Natural killer cell (primary cell): ENCODE data around the gene C4orf50. TPM values are rescaled to one million over a fixed set of nuclear protein-coding genes. Genes with fewer than 3 reads are reported as not detected.

Experiments
- ATAC-seq, 3 donors: fragments of 150-1000 bp in 2 of 3; fragments of 200-7000 bp in 1 of 3; cut with Tn5 transposase; 1 replicate in 1 of 3; 2 replicates in 2 of 3; pipeline ENCODE4 v1.10.0; 2021; ENCODE audit warnings: mild to moderate bottlenecking in 2 of 3, moderate library complexity in 2 of 3
- DNase-seq, 2 donors: peaks; one replicate each; pipeline versions ENCODE4 v3.0.0 to v3.0.0-alpha.2; 2013 to 2021; ENCODE audit warnings: mixed read lengths in 1 of 2
- H3K27ac ChIP-seq: one replicate; pipeline ENCODE4 v1.5.1; 2013; ENCODE audit warnings: mild to moderate bottlenecking, low read length
- H3K27me3 ChIP-seq: one replicate; pipeline ENCODE4 v1.6.1; 2013; ENCODE audit warnings: low read length; ENCODE audit not compliant: control insufficient read depth, insufficient read depth
- H3K36me3 ChIP-seq: one replicate; pipeline ENCODE4 v1.6.1; 2013; ENCODE audit warnings: low read length; ENCODE audit not compliant: control insufficient read depth, insufficient read depth
- H3K4me1 ChIP-seq: one replicate; pipeline ENCODE4 v1.6.1; 2013; ENCODE audit warnings: low read length; ENCODE audit not compliant: control insufficient read depth, insufficient read depth
- H3K4me3 ChIP-seq: one replicate; pipeline ENCODE4 v1.5.1; 2013; ENCODE audit warnings: low read length
- H3K9me3 ChIP-seq: one replicate; pipeline ENCODE4 v1.6.1; 2013; ENCODE audit warnings: low read length; ENCODE audit not compliant: control insufficient read depth, insufficient read depth
- H3K27ac Mint-ChIP-seq, 2 donors: one replicate each; pipeline ENCODE4 v1.8.0; 2022; ENCODE audit warnings: mild to moderate bottlenecking in 2 of 2, mixed read lengths in 2 of 2, moderate library complexity in 1 of 2
- H3K27me3 Mint-ChIP-seq, 2 donors: one replicate each; pipeline ENCODE4 v1.8.0; 2022; ENCODE audit warnings: low read depth in 2 of 2, mixed read lengths in 2 of 2
- H3K36me3 Mint-ChIP-seq: one replicate; pipeline ENCODE4 v1.8.0; 2022; ENCODE audit warnings: mixed read lengths
- H3K4me1 Mint-ChIP-seq, 2 donors: one replicate each; pipeline ENCODE4 v1.8.0; 2022; ENCODE audit warnings: mixed read lengths in 2 of 2
- H3K4me3 Mint-ChIP-seq: one replicate; pipeline ENCODE4 v1.8.0; 2022; ENCODE audit warnings: mild to moderate bottlenecking, moderate library complexity, mixed read lengths
- H3K9me3 Mint-ChIP-seq, 2 donors: one replicate each; pipeline ENCODE4 v1.8.0; 2022; ENCODE audit warnings: mixed read lengths in 2 of 2
- WGBS: methylation state at CpG from one replicate; pipeline ENCODE4 v1.1.7; 2013; ENCODE audit warnings: missing lambda C conversion rate; ENCODE audit not compliant: insufficient coverage; 5-methylcytosine and 5-hydroxymethylcytosine counted together
- intact Hi-C: fragments of 100-400 bp; cut with micrococcal nuclease; formaldehyde crosslinking; loops from one replicate; pipeline ENCODE4 v1.14.2; 2022
- total RNA-seq, 4 donors: library from RNA; stranded (reverse); fragments of 120-200 nt in 1 of 4; gene quantifications; one replicate each; pipeline versions ENCODE4 v1.2.3 to v1.2.4, GENCODE V29; 2013 to 2022
- TF ChIP-seq, protein P1 (sequence below): fragments of 200-600 bp; IDR thresholded peaks from one replicate; pipeline ENCODE4 v1.8.0; 2022; ENCODE audit warnings: antibody characterized with exemption

C4orf50 gene
- total RNA-seq, 3 donors from 2014 or later (not counting 1 experiment from before 2014, with no cell fraction given): 0.63 to 2.7 (median 1.8) TPM

GRCh38 chr4:5885733-5886132 lies 132.5 kb downstream of the C4orf50 start:
- Mint-ChIP-seq H3K27me3 (peaks cover 51 to 66% of the 10 kb centered on the region in 2 donors), H3K4me3 (no peak overlapping the region), H3K27ac (no peak overlapping the region), H3K36me3 (no peaks in the 10 kb centered on the region), H3K4me1 (peaks cover 0 to 9% of the 10 kb centered on the region in 2 donors), H3K9me3 (no peaks in the 10 kb centered on the region)
- H3K4me3 ChIP-seq: no peak overlapping the region
- H3K27ac ChIP-seq: no peak overlapping the region
- H3K9me3 ChIP-seq: no peaks in the 10 kb centered on the region
- intact Hi-C loops: no loop called here
- ATAC-seq (no peak), DNase-seq (no peak)
- TF ChIP-seq, protein P1, sequence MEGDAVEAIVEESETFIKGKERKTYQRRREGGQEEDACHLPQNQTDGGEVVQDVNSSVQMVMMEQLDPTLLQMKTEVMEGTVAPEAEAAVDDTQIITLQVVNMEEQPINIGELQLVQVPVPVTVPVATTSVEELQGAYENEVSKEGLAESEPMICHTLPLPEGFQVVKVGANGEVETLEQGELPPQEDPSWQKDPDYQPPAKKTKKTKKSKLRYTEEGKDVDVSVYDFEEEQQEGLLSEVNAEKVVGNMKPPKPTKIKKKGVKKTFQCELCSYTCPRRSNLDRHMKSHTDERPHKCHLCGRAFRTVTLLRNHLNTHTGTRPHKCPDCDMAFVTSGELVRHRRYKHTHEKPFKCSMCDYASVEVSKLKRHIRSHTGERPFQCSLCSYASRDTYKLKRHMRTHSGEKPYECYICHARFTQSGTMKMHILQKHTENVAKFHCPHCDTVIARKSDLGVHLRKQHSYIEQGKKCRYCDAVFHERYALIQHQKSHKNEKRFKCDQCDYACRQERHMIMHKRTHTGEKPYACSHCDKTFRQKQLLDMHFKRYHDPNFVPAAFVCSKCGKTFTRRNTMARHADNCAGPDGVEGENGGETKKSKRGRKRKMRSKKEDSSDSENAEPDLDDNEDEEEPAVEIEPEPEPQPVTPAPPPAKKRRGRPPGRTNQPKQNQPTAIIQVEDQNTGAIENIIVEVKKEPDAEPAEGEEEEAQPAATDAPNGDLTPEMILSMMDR: no peak
- H3K4me1 ChIP-seq: peaks cover 6% of the 10 kb centered on the region
- WGBS: 60% methylated on average over 3 of the region's 3 CpGs
- no peaks in the 10 kb centered on the region for H3K36me3 ChIP-seq
- peaks cover 21% of the 10 kb centered on the region for H3K27me3 ChIP-seq

DNA sequence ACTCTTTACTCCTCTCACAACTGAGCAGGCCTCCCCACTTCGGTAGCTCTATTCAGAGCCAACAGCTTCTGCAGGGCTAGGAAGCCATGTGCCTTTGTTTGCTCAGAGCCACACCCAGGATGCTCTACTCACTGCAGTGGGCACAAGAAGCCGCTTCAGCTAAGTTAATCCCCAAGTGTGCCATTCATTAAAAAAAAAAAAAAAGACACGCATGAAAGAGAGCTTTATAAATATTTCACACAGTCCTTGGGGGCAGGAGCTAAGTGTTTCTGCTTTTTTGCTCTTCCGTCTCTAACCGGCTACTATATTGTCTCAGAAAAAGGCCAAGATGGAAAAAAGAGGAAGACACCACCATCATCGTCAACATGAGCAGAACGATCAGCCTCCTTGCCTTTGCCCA lies 133.4 kb downstream of the C4orf50 start:
- peaks cover 13% of the 10 kb centered on the region for H3K27me3 ChIP-seq
- Mint-ChIP-seq H3K36me3 (no peaks in the 10 kb centered on the region), H3K27ac (no peak overlapping the region), H3K9me3 (no peaks in the 10 kb centered on the region), H3K4me3 (no peak overlapping the region), H3K27me3 (peaks cover 45 to 67% of the 10 kb centered on the region in 2 donors), H3K4me1 (peaks cover 0 to 9% of the 10 kb centered on the region in 2 donors)
- no peak overlapping the region for H3K4me3 ChIP-seq
- no peaks in the 10 kb centered on the region for H3K9me3 ChIP-seq
- TF ChIP-seq, protein P1: no peak
- H3K36me3 ChIP-seq: no peaks in the 10 kb centered on the region
- WGBS: 51% methylated on average over 6 of the region's 7 CpGs
- ATAC-seq: no peak
- H3K4me1 ChIP-seq: peaks cover 6% of the 10 kb centered on the region
- intact Hi-C loops: no loop called here
- no peak overlapping the region for H3K27ac ChIP-seq
- no peak for DNase-seq

- H3K27ac ChIP-seq: no peak overlapping the region
- Mint-ChIP-seq H3K9me3 (no peaks in the 10 kb centered on the region), H3K4me3 (no peak overlapping the region), H3K27me3 (peaks cover 44 to 67% of the 10 kb centered on the region in 2 donors), H3K4me1 (peaks cover 0 to 7% of the 10 kb centered on the region in 2 donors), H3K36me3 (no peaks in the 10 kb centered on the region), H3K27ac (no peak overlapping the region)
- H3K4me1 ChIP-seq: peaks cover 6% of the 10 kb centered on the region
- intact Hi-C loops: no loop called here
- H3K4me3 ChIP-seq: no peak overlapping the region
- TF ChIP-seq, protein P1: no peak
- ATAC-seq (no peak), DNase-seq (no peak)
- WGBS: 95% methylated on average over 1 of the region's 1 CpG
- no peaks in the 10 kb centered on the region for H3K36me3 ChIP-seq
- no peaks in the 10 kb centered on the region for H3K9me3 ChIP-seq
- peaks cover 6% of the 10 kb centered on the region for H3K27me3 ChIP-seq
Measured at GRCh38 chr4:5883916-5884315, 134.3 kb downstream of the C4orf50 start.

GRCh38 chr4:5882947-5883346 lies 135.3 kb downstream of the C4orf50 start:
- peaks cover 6% of the 10 kb centered on the region for H3K4me1 ChIP-seq
- H3K9me3 ChIP-seq: no peaks in the 10 kb centered on the region
- TF ChIP-seq, protein P1: no peak
- 71% methylated on average over 3 of the region's 3 CpGs for WGBS
- intact Hi-C loops: no loop called here
- H3K27me3 Mint-ChIP-seq: peaks cover 43 to 64% of the 10 kb centered on the region in 2 donors
- no peak overlapping the region for H3K4me3 Mint-ChIP-seq
- no peak overlapping the region for H3K27ac Mint-ChIP-seq
- no peaks in the 10 kb centered on the region for H3K36me3 ChIP-seq
- H3K9me3 Mint-ChIP-seq: no peaks in the 10 kb centered on the region
- no peak overlapping the region for H3K4me3 ChIP-seq
- peaks cover 6% of the 10 kb centered on the region for H3K27me3 ChIP-seq
- no peak for DNase-seq
- ATAC-seq: no peak
- no peaks in the 10 kb centered on the region for H3K36me3 Mint-ChIP-seq
- peaks cover 0 to 5% of the 10 kb centered on the region in 2 donors for H3K4me1 Mint-ChIP-seq
- H3K27ac ChIP-seq: no peak overlapping the region
